HL-60 (cell line): ENCODE measurements around the gene ATG4B.

Source experiments
- GABPA ChIP-seq: IDR thresholded peaks from 2 replicates; pipeline ENCODE4 v1.6.1; 2012; ENCODE audit warnings: low read depth
- POLR2AphosphoS5 ChIP-seq: IDR thresholded peaks from 2 replicates; pipeline ENCODE4 v1.6.1; 2012; ENCODE audit warnings: low read depth
- TF ChIP-seq, protein P1 (sequence below): IDR thresholded peaks from one replicate; pipeline ENCODE4 v1.5.1; 2011; ENCODE audit warnings: low read length, control low read depth, inconsistent platforms; ENCODE audit not compliant: insufficient read depth
- TF ChIP-seq, protein P2 (sequence below): IDR thresholded peaks from 2 replicates; pipeline ENCODE4 v1.6.1; 2012; ENCODE audit warnings: low read depth; ENCODE audit not compliant: insufficient replicate concordance

DNA sequence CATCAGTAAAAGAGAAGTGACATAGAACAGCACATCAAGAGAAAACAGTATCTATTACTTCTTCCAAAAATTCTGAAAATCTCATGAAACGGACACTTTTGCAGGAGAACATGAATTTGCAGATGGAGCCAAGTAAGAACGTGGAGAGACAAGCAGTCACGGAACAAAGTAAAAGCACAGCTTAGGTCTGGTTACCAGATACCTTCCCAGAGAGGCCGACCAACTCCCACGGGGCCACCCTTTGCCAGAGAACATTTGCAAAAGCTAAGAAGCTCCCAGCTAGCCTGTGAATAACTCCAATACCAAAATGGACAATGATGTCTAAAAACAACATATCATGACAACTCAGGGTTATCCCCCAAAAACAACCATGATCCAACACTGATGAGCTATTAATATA is 39.4 kb upstream of the ATG4B start:
- TF ChIP-seq, protein P1, sequence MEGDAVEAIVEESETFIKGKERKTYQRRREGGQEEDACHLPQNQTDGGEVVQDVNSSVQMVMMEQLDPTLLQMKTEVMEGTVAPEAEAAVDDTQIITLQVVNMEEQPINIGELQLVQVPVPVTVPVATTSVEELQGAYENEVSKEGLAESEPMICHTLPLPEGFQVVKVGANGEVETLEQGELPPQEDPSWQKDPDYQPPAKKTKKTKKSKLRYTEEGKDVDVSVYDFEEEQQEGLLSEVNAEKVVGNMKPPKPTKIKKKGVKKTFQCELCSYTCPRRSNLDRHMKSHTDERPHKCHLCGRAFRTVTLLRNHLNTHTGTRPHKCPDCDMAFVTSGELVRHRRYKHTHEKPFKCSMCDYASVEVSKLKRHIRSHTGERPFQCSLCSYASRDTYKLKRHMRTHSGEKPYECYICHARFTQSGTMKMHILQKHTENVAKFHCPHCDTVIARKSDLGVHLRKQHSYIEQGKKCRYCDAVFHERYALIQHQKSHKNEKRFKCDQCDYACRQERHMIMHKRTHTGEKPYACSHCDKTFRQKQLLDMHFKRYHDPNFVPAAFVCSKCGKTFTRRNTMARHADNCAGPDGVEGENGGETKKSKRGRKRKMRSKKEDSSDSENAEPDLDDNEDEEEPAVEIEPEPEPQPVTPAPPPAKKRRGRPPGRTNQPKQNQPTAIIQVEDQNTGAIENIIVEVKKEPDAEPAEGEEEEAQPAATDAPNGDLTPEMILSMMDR: no peak
- TF ChIP-seq POLR2AphosphoS5 (no peak), GABPA (no peak)
- TF ChIP-seq, protein P2, sequence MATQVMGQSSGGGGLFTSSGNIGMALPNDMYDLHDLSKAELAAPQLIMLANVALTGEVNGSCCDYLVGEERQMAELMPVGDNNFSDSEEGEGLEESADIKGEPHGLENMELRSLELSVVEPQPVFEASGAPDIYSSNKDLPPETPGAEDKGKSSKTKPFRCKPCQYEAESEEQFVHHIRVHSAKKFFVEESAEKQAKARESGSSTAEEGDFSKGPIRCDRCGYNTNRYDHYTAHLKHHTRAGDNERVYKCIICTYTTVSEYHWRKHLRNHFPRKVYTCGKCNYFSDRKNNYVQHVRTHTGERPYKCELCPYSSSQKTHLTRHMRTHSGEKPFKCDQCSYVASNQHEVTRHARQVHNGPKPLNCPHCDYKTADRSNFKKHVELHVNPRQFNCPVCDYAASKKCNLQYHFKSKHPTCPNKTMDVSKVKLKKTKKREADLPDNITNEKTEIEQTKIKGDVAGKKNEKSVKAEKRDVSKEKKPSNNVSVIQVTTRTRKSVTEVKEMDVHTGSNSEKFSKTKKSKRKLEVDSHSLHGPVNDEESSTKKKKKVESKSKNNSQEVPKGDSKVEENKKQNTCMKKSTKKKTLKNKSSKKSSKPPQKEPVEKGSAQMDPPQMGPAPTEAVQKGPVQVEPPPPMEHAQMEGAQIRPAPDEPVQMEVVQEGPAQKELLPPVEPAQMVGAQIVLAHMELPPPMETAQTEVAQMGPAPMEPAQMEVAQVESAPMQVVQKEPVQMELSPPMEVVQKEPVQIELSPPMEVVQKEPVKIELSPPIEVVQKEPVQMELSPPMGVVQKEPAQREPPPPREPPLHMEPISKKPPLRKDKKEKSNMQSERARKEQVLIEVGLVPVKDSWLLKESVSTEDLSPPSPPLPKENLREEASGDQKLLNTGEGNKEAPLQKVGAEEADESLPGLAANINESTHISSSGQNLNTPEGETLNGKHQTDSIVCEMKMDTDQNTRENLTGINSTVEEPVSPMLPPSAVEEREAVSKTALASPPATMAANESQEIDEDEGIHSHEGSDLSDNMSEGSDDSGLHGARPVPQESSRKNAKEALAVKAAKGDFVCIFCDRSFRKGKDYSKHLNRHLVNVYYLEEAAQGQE: no peak
